Neural progenitor cell (in vitro differentiated cells): ENCODE measurements around the gene GALK2. TPM values are rescaled to one million over a fixed set of nuclear protein-coding genes. Genes with fewer than 3 reads are reported as not detected.

Source experiments
- DNase-seq: peaks from one replicate; pipeline ENCODE4 v3.0.0-alpha.2; 2016; ENCODE audit warnings: low spot score
- H2AFZ ChIP-seq: fragments of 200-600 bp; sonication (generic); replicated peaks from 2 replicates; pipeline ENCODE4 v1.6.1; 2016; ENCODE audit warnings: antibody characterized with exemption
- H3F3A ChIP-seq: fragments of 200-600 bp; sonication (generic); 2 replicates; pipeline ENCODE4 v1.6.1; 2016; ENCODE audit warnings: antibody characterized with exemption, low read depth
- H3K27ac ChIP-seq: fragments of 200-600 bp; sonication (generic); 2 replicates; pipeline ENCODE4 v1.5.1; 2016; ENCODE audit warnings: mild to moderate bottlenecking
- H3K27me3 ChIP-seq: fragments of 200-600 bp; sonication (generic); 2 replicates; pipeline ENCODE4 v1.6.1; 2016; ENCODE audit warnings: mild to moderate bottlenecking, moderate library complexity
- H3K36me3 ChIP-seq: fragments of 200-600 bp; sonication (generic); 2 replicates; pipeline ENCODE4 v1.5.1; 2016
- H3K4me1 ChIP-seq: fragments of 200-600 bp; sonication (generic); 2 replicates; pipeline ENCODE4 v1.6.1; 2016; ENCODE audit warnings: mixed run types
- H3K4me2 ChIP-seq: fragments of 200-600 bp; sonication (generic); 2 replicates; pipeline ENCODE4 v1.6.1; 2016
- H3K4me3 ChIP-seq: fragments of 200-600 bp; sonication (generic); 2 replicates; pipeline ENCODE4 v1.5.1; 2016
- H3K79me2 ChIP-seq: fragments of 200-600 bp; sonication (generic); 2 replicates; pipeline ENCODE4 v1.6.1; 2016; ENCODE audit warnings: low read depth
- H3K9ac ChIP-seq: fragments of 200-600 bp; sonication (generic); 2 replicates; pipeline ENCODE4 v1.6.1; 2016
- H3K9me3 ChIP-seq: fragments of 200-600 bp; sonication (generic); 2 replicates; pipeline ENCODE4 v1.5.1; 2016; ENCODE audit warnings: low read depth
- H4K20me1 ChIP-seq: fragments of 200-600 bp; sonication (generic); 2 replicates; pipeline ENCODE4 v1.6.1; 2016; ENCODE audit warnings: low read depth
- H3K27ac Mint-ChIP-seq: 3 replicates; pipeline ENCODE4 v1.8.0; 2021; ENCODE audit warnings: mixed read lengths
- H3K27me3 Mint-ChIP-seq: 2 replicates; pipeline ENCODE4 v1.8.0; 2022; ENCODE audit warnings: low read depth, mild to moderate bottlenecking, inconsistent platforms, moderate library complexity, mixed read lengths; ENCODE audit not compliant: insufficient read depth
- H3K36me3 Mint-ChIP-seq: 3 replicates; pipeline ENCODE4 v1.8.0; 2021; ENCODE audit warnings: mixed read lengths
- H3K4me1 Mint-ChIP-seq: 3 replicates; pipeline ENCODE4 v1.8.0; 2021; ENCODE audit warnings: mixed read lengths
- H3K4me3 Mint-ChIP-seq: 3 replicates; pipeline ENCODE4 v1.8.0; 2021; ENCODE audit warnings: mild to moderate bottlenecking, moderate library complexity, mixed read lengths
- H3K9me3 Mint-ChIP-seq: 3 replicates; pipeline ENCODE4 v1.8.0; 2020; ENCODE audit warnings: mixed read lengths
- EZH2 ChIP-seq: fragments of 200-600 bp; sonication (generic); IDR thresholded peaks from 2 replicates; pipeline ENCODE4 v1.6.1; 2017; ENCODE audit warnings: antibody characterized with exemption, mild to moderate bottlenecking, moderate library complexity
- EZH2phosphoT487 ChIP-seq: fragments of 200-600 bp; sonication (generic); IDR thresholded peaks from 2 replicates; pipeline ENCODE4 v1.6.1; 2017; ENCODE audit warnings: antibody characterized with exemption
- total RNA-seq: library from RNA; depleted of rRNA; stranded (reverse); fragments of >200 nt; gene quantifications from 2 replicates; pipeline ENCODE4 v1.2.3, GENCODE V29; 2015; ENCODE audit warnings: low replicate concordance
- TF ChIP-seq, protein P1 (sequence below): fragments of 200-600 bp; sonication (generic); IDR thresholded peaks from 2 replicates; pipeline ENCODE4 v1.5.1; 2017; ENCODE audit warnings: antibody characterized with exemption, mild to moderate bottlenecking

The GALK2 gene
- total RNA-seq, 1 donor from 2014 or later = 19.0 TPM

DNA sequence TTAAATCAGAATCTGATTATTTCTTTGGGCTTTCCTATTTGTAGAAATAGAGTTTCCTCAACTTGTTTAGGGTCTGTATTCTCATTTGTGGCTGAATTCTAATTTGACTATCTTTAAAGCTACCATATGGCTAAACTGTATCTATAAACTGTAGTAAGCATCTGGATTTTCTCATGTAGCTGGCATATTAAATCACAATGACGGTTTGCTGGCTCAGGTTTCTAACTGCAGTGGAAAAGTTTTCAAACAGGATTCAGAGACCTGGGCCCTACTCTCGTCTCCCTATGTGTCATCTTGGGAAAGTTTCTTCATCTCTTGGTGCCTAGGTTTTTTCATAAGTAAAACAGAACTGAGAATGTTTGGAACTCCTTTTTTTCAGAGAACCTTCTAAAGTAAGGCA lies 68.3 kb downstream of the GALK2 start:
- H3K27ac Mint-ChIP-seq = no peak overlapping the region
- Histone ChIP-seq H3K27ac (no peak overlapping the region), H3K9ac (no peak overlapping the region), H3F3A (no peaks in the 10 kb centered on the region), H3K4me2 (no peak overlapping the region), H3K4me1 (peaks cover 6% of the 10 kb centered on the region), H3K27me3 (no peaks in the 10 kb centered on the region), H3K79me2 (no peaks in the 10 kb centered on the region), H3K4me3 (no peak overlapping the region), H4K20me1 (no peaks in the 10 kb centered on the region), H3K36me3 (no peaks in the 10 kb centered on the region), H3K9me3 (no peaks in the 10 kb centered on the region), H2AFZ (no peak overlapping the region)
- H3K9me3 Mint-ChIP-seq = no peaks in the 10 kb centered on the region
- H3K36me3 Mint-ChIP-seq = no peaks in the 10 kb centered on the region
- no peak overlapping the region for H3K4me3 Mint-ChIP-seq
- no peaks in the 10 kb centered on the region for H3K27me3 Mint-ChIP-seq
- no peak for TF ChIP-seq EZH2
- TF ChIP-seq, protein P1, sequence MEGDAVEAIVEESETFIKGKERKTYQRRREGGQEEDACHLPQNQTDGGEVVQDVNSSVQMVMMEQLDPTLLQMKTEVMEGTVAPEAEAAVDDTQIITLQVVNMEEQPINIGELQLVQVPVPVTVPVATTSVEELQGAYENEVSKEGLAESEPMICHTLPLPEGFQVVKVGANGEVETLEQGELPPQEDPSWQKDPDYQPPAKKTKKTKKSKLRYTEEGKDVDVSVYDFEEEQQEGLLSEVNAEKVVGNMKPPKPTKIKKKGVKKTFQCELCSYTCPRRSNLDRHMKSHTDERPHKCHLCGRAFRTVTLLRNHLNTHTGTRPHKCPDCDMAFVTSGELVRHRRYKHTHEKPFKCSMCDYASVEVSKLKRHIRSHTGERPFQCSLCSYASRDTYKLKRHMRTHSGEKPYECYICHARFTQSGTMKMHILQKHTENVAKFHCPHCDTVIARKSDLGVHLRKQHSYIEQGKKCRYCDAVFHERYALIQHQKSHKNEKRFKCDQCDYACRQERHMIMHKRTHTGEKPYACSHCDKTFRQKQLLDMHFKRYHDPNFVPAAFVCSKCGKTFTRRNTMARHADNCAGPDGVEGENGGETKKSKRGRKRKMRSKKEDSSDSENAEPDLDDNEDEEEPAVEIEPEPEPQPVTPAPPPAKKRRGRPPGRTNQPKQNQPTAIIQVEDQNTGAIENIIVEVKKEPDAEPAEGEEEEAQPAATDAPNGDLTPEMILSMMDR = no peak
- TF ChIP-seq EZH2phosphoT487 = no peak
- no peak for DNase-seq
- peaks cover 4% of the 10 kb centered on the region for H3K4me1 Mint-ChIP-seq

DNA sequence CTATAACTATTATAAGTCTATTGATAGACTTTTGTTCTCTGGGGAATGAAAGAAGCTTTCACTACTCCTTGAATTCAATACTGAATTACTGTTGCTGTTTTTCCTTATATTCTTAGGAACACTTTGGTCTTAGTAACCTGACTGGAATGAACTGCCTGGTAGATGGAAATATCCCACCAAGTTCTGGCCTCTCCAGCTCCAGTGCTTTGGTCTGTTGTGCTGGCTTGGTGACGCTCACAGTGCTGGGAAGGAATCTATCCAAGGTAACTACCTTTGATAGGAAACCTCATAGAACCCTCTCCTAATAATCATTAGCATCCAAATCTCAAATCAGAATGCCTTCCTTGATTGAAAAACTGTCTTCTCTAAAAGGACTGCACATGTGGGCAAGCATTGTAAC lies 69.1 kb downstream of the GALK2 start:
- Histone ChIP-seq H2AFZ (no peak overlapping the region), H3K27ac (no peak overlapping the region), H3K4me3 (no peak overlapping the region), H3K79me2 (no peaks in the 10 kb centered on the region), H3F3A (no peaks in the 10 kb centered on the region), H3K36me3 (no peaks in the 10 kb centered on the region), H4K20me1 (no peaks in the 10 kb centered on the region), H3K27me3 (no peaks in the 10 kb centered on the region), H3K4me1 (peaks cover 6% of the 10 kb centered on the region), H3K4me2 (no peak overlapping the region), H3K9me3 (no peaks in the 10 kb centered on the region), H3K9ac (no peak overlapping the region)
- Mint-ChIP-seq H3K36me3 (no peaks in the 10 kb centered on the region), H3K4me3 (no peak overlapping the region), H3K4me1 (peaks cover 4% of the 10 kb centered on the region), H3K9me3 (no peaks in the 10 kb centered on the region), H3K27me3 (no peaks in the 10 kb centered on the region), H3K27ac (no peak overlapping the region)
- TF ChIP-seq, protein P1 = no peak
- TF ChIP-seq EZH2 = no peak
- DNase-seq = no peak

DNA sequence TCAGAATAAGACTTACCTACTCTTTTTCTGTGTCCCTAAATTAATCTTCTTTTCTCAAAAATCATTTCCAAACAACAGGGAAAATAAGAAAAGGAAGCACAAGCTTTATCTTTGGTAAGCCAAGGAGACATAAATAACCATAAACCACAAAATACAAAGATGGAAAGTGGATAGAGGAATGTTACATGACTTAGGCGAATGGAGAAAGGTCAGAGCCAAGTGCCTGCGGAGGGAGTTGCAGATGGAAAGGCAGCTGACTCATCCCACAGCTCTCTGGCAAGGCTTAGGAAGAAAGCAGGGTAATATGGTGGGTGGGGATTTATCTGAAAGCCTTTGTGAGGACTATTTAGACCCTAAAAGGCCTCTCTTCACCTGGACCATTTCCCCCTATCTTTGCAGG lies 72.8 kb downstream of the GALK2 start:
- Mint-ChIP-seq H3K27ac (no peak overlapping the region), H3K4me3 (no peak overlapping the region), H3K27me3 (no peaks in the 10 kb centered on the region), H3K36me3 (peaks cover 6% of the 10 kb centered on the region), H3K9me3 (no peaks in the 10 kb centered on the region), H3K4me1 (no peaks in the 10 kb centered on the region)
- no peak overlapping the region for H3K4me2 ChIP-seq
- no peak overlapping the region for H3K27ac ChIP-seq
- H2AFZ ChIP-seq = no peak overlapping the region
- TF ChIP-seq EZH2phosphoT487 = no peak
- no peak for TF ChIP-seq EZH2
- TF ChIP-seq, protein P1 = no peak
- no peaks in the 10 kb centered on the region for H3F3A ChIP-seq
- H3K79me2 ChIP-seq = no peaks in the 10 kb centered on the region
- H3K9ac ChIP-seq = no peak overlapping the region
- H3K9me3 ChIP-seq = no peaks in the 10 kb centered on the region
- H3K36me3 ChIP-seq = no peaks in the 10 kb centered on the region
- H3K4me1 ChIP-seq = peaks cover 2% of the 10 kb centered on the region
- no peak for DNase-seq
- no peaks in the 10 kb centered on the region for H4K20me1 ChIP-seq
- H3K4me3 ChIP-seq = no peak overlapping the region
- H3K27me3 ChIP-seq = no peaks in the 10 kb centered on the region
